OCI-LY7 (cell line): ENCODE measurements around the gene TRPM2.

Experiments
- EZH2phosphoT487 ChIP-seq: fragments of 200-600 bp; sonication (generic); IDR thresholded peaks from 2 replicates; pipeline ENCODE4 v1.6.1; 2018; ENCODE audit warnings: low read depth, borderline replicate concordance, mild to moderate bottlenecking, mixed run types, antibody characterized with exemption, low read length, moderate library complexity, mixed read lengths
- TF ChIP-seq, protein P1 (sequence below): fragments of 200-600 bp; sonication (generic); conservative IDR thresholded peaks from 2 replicates; pipeline ENCODE4 v1.5.1; 2014; ENCODE audit warnings: mild to moderate bottlenecking, antibody characterized with exemption, low read length, moderate library complexity, mixed read lengths

DNA sequence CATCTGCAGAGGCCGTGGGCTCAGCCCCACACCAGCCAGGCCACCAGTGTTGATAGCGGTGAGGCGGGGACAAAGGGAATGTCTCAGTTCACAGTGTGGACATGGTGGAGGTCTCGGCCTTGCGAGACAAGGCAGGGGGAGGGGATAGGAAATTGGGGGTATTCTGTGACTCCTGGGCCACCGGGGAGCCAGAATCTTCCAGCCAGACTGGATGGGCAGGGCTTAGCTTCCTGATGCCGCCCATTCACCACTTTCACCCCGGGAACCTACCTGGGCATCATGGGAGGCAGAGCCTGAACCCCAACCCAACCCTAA is 107.0 kb downstream of the TRPM2 start:
- TF ChIP-seq, protein P1, sequence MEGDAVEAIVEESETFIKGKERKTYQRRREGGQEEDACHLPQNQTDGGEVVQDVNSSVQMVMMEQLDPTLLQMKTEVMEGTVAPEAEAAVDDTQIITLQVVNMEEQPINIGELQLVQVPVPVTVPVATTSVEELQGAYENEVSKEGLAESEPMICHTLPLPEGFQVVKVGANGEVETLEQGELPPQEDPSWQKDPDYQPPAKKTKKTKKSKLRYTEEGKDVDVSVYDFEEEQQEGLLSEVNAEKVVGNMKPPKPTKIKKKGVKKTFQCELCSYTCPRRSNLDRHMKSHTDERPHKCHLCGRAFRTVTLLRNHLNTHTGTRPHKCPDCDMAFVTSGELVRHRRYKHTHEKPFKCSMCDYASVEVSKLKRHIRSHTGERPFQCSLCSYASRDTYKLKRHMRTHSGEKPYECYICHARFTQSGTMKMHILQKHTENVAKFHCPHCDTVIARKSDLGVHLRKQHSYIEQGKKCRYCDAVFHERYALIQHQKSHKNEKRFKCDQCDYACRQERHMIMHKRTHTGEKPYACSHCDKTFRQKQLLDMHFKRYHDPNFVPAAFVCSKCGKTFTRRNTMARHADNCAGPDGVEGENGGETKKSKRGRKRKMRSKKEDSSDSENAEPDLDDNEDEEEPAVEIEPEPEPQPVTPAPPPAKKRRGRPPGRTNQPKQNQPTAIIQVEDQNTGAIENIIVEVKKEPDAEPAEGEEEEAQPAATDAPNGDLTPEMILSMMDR, result no peak
- no peak for TF ChIP-seq EZH2phosphoT487
